ENCODE data around the gene SLC25A23. TPM values are rescaled to one million over a fixed set of nuclear protein-coding genes. Genes with fewer than 3 reads are reported as not detected.

SLC25A23 gene
- total and polyA plus RNA-seq, 2 experiments from 2014 or later, result 25.7 to 96.4 TPM

GRCh38 chr19:6423499-6424194 is 35.9 kb downstream of the SLC25A23 start (continued):
- no peak for TF ChIP-seq ZNF462 (CRISPR knock-in tag; IDR thresholded peaks at IDR 0.05)
- TF ChIP-seq STAT1 (IDR thresholded peaks at IDR 0.05; ENCODE audit: unreplicated experiment), result no peak

- Mint-ChIP-seq H3K36me3 (ENCODE audit: low read depth) (peaks cover 83% of the 10 kb centered on the region), H3K4me3 (no peak overlapping the region; the same call in 2 of the 3 replicates), H3K27me3 (ENCODE audit: insufficient read depth, low read depth, poor library complexity) (peaks cover 19% of the 10 kb centered on the region), H3K9me3 (peaks cover 9% of the 10 kb centered on the region), H3K4me1 (peaks cover 13% of the 10 kb centered on the region), H3K27ac (no peak overlapping the region)
- no peak for DNase-seq (ENCODE audit: low spot score)
- Histone ChIP-seq H2AFZ (no peak overlapping the region), H3F3A (replicated peaks; ENCODE audit: low read depth) (0 out of 2 replicates have a peak, but pooled peaks cover 9% of the 10 kb centered on the region), H3K79me2 (replicated peaks; ENCODE audit: insufficient read depth) (peaks cover 60% of the 10 kb centered on the region), H3K9me2 (ENCODE audit: insufficient read depth) (peaks cover 7% of the 10 kb centered on the region; the same call in 1 of the 2 replicates), H3K27ac (ENCODE audit: low read depth) (peak overlapping the region; percentile 19; the same call in 1 of the 2 replicates), H3K4me1 (ENCODE audit: insufficient read depth) (peaks cover 8% of the 10 kb centered on the region; the same call in 1 of the 2 replicates), H3K27me3 (ENCODE audit: insufficient read depth) (no peaks in the 10 kb centered on the region), H3K4me3 (no peak overlapping the region), H4K20me1 (replicated peaks; ENCODE audit: insufficient read depth) (peaks cover 42% of the 10 kb centered on the region), H3K36me3 (ENCODE audit: insufficient read depth) (peaks cover 43% of the 10 kb centered on the region), H3K4me2 (no peak overlapping the region)
- ATAC-seq, result no peak
- TF ChIP-seq JUNB (IDR thresholded peaks at IDR 0.05; ENCODE audit: unreplicated experiment) (no peak), EZH2 (IDR thresholded peaks at IDR 0.05; ENCODE audit: low read depth, unreplicated experiment) (no peak), ZNF331 (CRISPR knock-in tag; IDR thresholded peaks at IDR 0.05; ENCODE audit: low read depth) (no peak), ZNF462 (CRISPR knock-in tag; IDR thresholded peaks at IDR 0.05) (no peak), STAT1 (IDR thresholded peaks at IDR 0.05; ENCODE audit: unreplicated experiment) (no peak), NANOG (IDR thresholded peaks at IDR 0.05; ENCODE audit: borderline replicate concordance) (no peak)
These were observed 38.2 kb downstream of the SLC25A23 start for GRCh38 chr19:6421075-6422014.
